Measurements from ENCODE around the gene VWA8. TPM values are rescaled to one million over a fixed set of nuclear protein-coding genes. Genes with fewer than 3 reads are reported as not detected.
A peak's percentile ranks its signal among the peaks of the same experiment; 100 is the strongest.
"Not testable (repeated sequence)": the region's sequence is repeated elsewhere in the genome, so short reads cannot be mapped to it uniquely, and the experiment has no call there.

Gene VWA8
- total RNA-seq, 6 experiments from 2014 or later: 11.3 to 14.7 (median 13.8) TPM

- no peaks in the 10 kb centered on the region for H3K9me3 Mint-ChIP-seq
- no peak overlapping the region for H3K27ac Mint-ChIP-seq
These were observed 309.4 kb downstream of the VWA8 start for GRCh38 chr13:41651413-41652058.

GRCh38 chr13:41650706-41651105 is 310.2 kb downstream of the VWA8 start:
- DNase-seq: no peak
- Mint-ChIP-seq H3K27ac (no peak overlapping the region), H3K36me3 (ENCODE audit: low read depth) (no peaks in the 10 kb centered on the region), H3K9me3 (no peaks in the 10 kb centered on the region), H3K4me3 (no peak overlapping the region), H3K27me3 (ENCODE audit: insufficient read depth) (no peaks in the 10 kb centered on the region), H3K4me1 (ENCODE audit: low read depth) (peaks cover 39% of the 10 kb centered on the region)
- no peak for TF ChIP-seq CTCF (IDR thresholded peaks at IDR 0.05)

More at GRCh38 chr13:41651413-41652058, 309.4 kb downstream of the VWA8 start:
- Mint-ChIP-seq H3K36me3 (ENCODE audit: low read depth) (no peaks in the 10 kb centered on the region), H3K4me3 (no peak overlapping the region), H3K4me1 (ENCODE audit: low read depth) (peaks cover 32% of the 10 kb centered on the region), H3K27me3 (ENCODE audit: insufficient read depth) (no peaks in the 10 kb centered on the region)
- DNase-seq: no peak
- no peak for TF ChIP-seq CTCF (IDR thresholded peaks at IDR 0.05)

GRCh38 chr13:41649659-41650058 is 311.2 kb downstream of the VWA8 start:
- Mint-ChIP-seq H3K4me3 (no peak overlapping the region), H3K27ac (no peak overlapping the region), H3K27me3 (ENCODE audit: insufficient read depth) (no peaks in the 10 kb centered on the region), H3K4me1 (ENCODE audit: low read depth) (peaks cover 49% of the 10 kb centered on the region), H3K36me3 (ENCODE audit: low read depth) (no peaks in the 10 kb centered on the region), H3K9me3 (no peaks in the 10 kb centered on the region)
- peak; percentile 65 for TF ChIP-seq CTCF (IDR thresholded peaks at IDR 0.05)
- DNase-seq: no peak

- Mint-ChIP-seq H3K4me3 (no peak overlapping the region), H3K27me3 (ENCODE audit: insufficient read depth) (no peaks in the 10 kb centered on the region), H3K9me3 (no peaks in the 10 kb centered on the region), H3K4me1 (ENCODE audit: low read depth) (peaks cover 45% of the 10 kb centered on the region), H3K27ac (peak overlapping the region; percentile 37; the same call in 1 of the 2 replicates), H3K36me3 (ENCODE audit: low read depth) (no peaks in the 10 kb centered on the region)
- no peak for DNase-seq
- no peak for TF ChIP-seq CTCF (IDR thresholded peaks at IDR 0.05)
These were observed 312.5 kb downstream of the VWA8 start for GRCh38 chr13:41648314-41648935.

GRCh38 chr13:41647699-41648313 is 313.1 kb downstream of the VWA8 start:
- H3K9me3 Mint-ChIP-seq, H3K27ac Mint-ChIP-seq: not testable (repeated sequence)

GRCh38 chr13:41645331-41645730 is 315.6 kb downstream of the VWA8 start:
- H3K27me3 Mint-ChIP-seq (ENCODE audit: insufficient read depth): no peaks in the 10 kb centered on the region
- no peaks in the 10 kb centered on the region; the same call in 1 of the 2 replicates for H3K36me3 Mint-ChIP-seq (ENCODE audit: low read depth)
- TF ChIP-seq CTCF (IDR thresholded peaks at IDR 0.05): no peak
- peak; percentile 81 for DNase-seq
- H3K27ac Mint-ChIP-seq: peak overlapping the region; percentile 67
- H3K4me3 Mint-ChIP-seq: peak overlapping the region; percentile 43
- H3K9me3 Mint-ChIP-seq: no peaks in the 10 kb centered on the region
- peaks cover 31% of the 10 kb centered on the region for H3K4me1 Mint-ChIP-seq (ENCODE audit: low read depth)

More at GRCh38 chr13:41647699-41648313, 313.1 kb downstream of the VWA8 start:
- not testable (repeated sequence) for H3K27me3 Mint-ChIP-seq (ENCODE audit: insufficient read depth); H3K36me3 Mint-ChIP-seq (ENCODE audit: low read depth); H3K4me3 Mint-ChIP-seq; DNase-seq
- peaks cover 45% of the 10 kb centered on the region for H3K4me1 Mint-ChIP-seq (ENCODE audit: low read depth)
